ENCODE measurements around the gene UBE2C.
A peak's percentile ranks its signal among the peaks of the same experiment; 100 is the strongest.

DNA sequence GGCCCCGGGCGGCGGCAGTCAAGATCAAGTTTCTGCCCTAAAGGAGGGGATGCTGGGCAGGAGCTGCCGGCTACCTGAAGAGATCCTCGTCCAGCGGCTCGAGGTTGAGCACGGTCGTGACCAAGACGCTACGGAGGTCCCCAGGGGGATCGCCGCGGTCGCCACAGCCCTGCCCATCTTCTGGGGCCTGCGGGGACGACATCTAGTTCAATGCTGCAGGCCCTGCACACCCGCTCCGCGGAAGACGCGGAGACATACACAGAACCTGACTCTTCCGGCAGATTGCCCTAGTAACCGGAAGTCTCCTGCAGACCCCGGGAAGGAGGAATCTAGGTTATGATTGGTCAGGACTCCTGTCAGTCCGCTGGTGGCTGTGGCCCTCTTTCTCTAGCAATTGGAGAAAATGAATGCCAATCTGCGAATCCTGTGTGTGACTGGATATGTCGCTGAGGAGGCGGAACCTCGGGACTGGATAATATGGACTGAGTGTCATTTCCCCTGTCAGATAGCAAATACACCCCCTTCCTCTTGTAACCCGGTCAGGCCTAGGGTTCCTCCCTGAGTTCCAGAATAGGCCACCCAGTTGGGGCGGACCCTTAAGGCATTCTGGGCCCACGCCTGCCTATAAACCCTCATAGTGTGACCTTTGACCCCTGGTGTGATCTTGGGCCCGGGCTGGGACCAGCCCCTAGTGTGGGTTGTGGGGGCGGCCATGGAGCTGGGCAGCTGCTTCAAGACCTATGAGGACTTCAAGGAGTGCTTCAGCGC, 44.9 kb downstream of the UBE2C start, which contains the start of the genes ACOT8 and ZSWIM3:
- peak; percentile 91 for TF ChIP-seq POLR2AphosphoS5 (IDR thresholded peaks at IDR 0.05; ENCODE audit: low read depth, low read length)
- no peak for TF ChIP-seq FOXP2 (optimal IDR thresholded peaks at IDR 0.05; ENCODE audit: borderline replicate concordance, extremely low read depth, extremely low read length, insufficient read depth)
- TF ChIP-seq, protein P1, sequence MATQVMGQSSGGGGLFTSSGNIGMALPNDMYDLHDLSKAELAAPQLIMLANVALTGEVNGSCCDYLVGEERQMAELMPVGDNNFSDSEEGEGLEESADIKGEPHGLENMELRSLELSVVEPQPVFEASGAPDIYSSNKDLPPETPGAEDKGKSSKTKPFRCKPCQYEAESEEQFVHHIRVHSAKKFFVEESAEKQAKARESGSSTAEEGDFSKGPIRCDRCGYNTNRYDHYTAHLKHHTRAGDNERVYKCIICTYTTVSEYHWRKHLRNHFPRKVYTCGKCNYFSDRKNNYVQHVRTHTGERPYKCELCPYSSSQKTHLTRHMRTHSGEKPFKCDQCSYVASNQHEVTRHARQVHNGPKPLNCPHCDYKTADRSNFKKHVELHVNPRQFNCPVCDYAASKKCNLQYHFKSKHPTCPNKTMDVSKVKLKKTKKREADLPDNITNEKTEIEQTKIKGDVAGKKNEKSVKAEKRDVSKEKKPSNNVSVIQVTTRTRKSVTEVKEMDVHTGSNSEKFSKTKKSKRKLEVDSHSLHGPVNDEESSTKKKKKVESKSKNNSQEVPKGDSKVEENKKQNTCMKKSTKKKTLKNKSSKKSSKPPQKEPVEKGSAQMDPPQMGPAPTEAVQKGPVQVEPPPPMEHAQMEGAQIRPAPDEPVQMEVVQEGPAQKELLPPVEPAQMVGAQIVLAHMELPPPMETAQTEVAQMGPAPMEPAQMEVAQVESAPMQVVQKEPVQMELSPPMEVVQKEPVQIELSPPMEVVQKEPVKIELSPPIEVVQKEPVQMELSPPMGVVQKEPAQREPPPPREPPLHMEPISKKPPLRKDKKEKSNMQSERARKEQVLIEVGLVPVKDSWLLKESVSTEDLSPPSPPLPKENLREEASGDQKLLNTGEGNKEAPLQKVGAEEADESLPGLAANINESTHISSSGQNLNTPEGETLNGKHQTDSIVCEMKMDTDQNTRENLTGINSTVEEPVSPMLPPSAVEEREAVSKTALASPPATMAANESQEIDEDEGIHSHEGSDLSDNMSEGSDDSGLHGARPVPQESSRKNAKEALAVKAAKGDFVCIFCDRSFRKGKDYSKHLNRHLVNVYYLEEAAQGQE (IDR thresholded peaks at IDR 0.05; ENCODE audit: insufficient read depth in 1 of 2, low read depth in 2 of 2, low read length in 2 of 2) = 0 out of 4 replicates have a peak, but pooled peaks of 1 of the 2 experiments have one; percentile 35
- peak; percentile 96; the same call in 1 of the 2 replicates for TF ChIP-seq SIN3A (IDR thresholded peaks at IDR 0.05; ENCODE audit: borderline replicate concordance, insufficient read depth, low read length)
- peak; percentile 97 for TF ChIP-seq TAF1 (IDR thresholded peaks at IDR 0.05; ENCODE audit: borderline replicate concordance, insufficient read depth, low read length)
